Spleen (tissue), 7 donors: ENCODE measurements around the gene KIF3C.

Source experiments
- POLR2AphosphoS5 ChIP-seq, 3 donors: sonication (generic); formaldehyde crosslinking; IDR thresholded peaks; one replicate each; pipeline ENCODE4 v1.5.1; 2017; ENCODE audit warnings: antibody characterized with exemption in 3 of 3
- TF ChIP-seq, protein P1 (sequence below), 11 experiments: fragments of 200-600 bp in 7 of 11; fragments of 450-650 bp in 4 of 11; sonication (generic) in 4 of 11; IDR thresholded peaks in 8 of 11; conservative IDR thresholded peaks in 3 of 11; 1 replicate in 7 of 11; 2 replicates in 4 of 11; pipeline versions ENCODE4 v1.4.0 to v1.8.0; 2016 to 2021; ENCODE audit warnings: antibody characterized with exemption in 11 of 11, inconsistent platforms in 4 of 11, mild to moderate bottlenecking in 1 of 11
- donor health status: DM: no; HTN: no; CAD: no; lungs with moderate emphysema.
- donor health status: DM: no; HTN: no; CAD: no.
- donor health status: DM: no; HTN: no; CAD: no.

DNA sequence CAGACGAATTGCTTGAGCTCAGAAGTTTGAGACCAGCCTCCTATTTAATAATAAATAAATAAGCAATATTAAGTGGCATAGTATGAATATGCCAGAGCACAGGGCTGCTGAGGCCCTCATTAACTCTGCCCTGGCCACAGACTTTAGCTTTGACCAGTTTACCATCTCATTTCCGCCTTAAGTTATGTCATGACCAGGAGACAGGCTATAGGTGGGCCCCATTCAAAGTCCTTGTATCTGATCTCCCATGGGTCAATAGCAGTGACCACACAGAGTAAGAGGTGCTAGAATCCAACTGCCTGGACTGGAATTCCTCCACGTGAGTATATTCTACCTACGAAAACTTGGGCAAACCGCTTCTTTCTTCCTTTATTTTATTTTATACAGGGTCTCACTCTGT lies 90.6 kb downstream of the KIF3C start:
- TF ChIP-seq, protein P1, sequence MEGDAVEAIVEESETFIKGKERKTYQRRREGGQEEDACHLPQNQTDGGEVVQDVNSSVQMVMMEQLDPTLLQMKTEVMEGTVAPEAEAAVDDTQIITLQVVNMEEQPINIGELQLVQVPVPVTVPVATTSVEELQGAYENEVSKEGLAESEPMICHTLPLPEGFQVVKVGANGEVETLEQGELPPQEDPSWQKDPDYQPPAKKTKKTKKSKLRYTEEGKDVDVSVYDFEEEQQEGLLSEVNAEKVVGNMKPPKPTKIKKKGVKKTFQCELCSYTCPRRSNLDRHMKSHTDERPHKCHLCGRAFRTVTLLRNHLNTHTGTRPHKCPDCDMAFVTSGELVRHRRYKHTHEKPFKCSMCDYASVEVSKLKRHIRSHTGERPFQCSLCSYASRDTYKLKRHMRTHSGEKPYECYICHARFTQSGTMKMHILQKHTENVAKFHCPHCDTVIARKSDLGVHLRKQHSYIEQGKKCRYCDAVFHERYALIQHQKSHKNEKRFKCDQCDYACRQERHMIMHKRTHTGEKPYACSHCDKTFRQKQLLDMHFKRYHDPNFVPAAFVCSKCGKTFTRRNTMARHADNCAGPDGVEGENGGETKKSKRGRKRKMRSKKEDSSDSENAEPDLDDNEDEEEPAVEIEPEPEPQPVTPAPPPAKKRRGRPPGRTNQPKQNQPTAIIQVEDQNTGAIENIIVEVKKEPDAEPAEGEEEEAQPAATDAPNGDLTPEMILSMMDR (IDR thresholded peaks at IDR 0.05 in 8 of 11, conservative IDR thresholded peaks at IDR 0.05 in 3 of 11), result no peak
- no peak for TF ChIP-seq POLR2AphosphoS5 (IDR thresholded peaks at IDR 0.05)
